ENCODE measurements around the gene RGS11.
"Not testable (repeated sequence)": the region's sequence is repeated elsewhere in the genome, so short reads cannot be mapped to it uniquely, and the experiment has no call there.

Gene RGS11

GRCh38 chr16:279531-279930, 3.8 kb upstream of the RGS11 start:
- DNase-seq, result no peak

GRCh38 chr16:278863-279366, 3.2 kb upstream of the RGS11 start:
- peak; percentile 85 for DNase-seq

GRCh38 chr16:276426-277077, 808 bp upstream of the RGS11 start:
- no peak for DNase-seq

GRCh38 chr16:275041-275641, 603 bp downstream of the RGS11 start:
- peak; percentile 41 for DNase-seq

- DNase-seq, result peak; percentile 70
These were observed 2.0 kb downstream of the RGS11 start for GRCh38 chr16:273547-274421.

GRCh38 chr16:272633-273546, 2.9 kb downstream of the RGS11 start:
- no peak for DNase-seq

- no peak for DNase-seq
These were observed 5.1 kb downstream of the RGS11 start for GRCh38 chr16:270381-271255.

GRCh38 chr16:269061-269796, 6.5 kb downstream of the RGS11 start:
- DNase-seq, result no peak

- DNase-seq, result no peak
These were observed 7.3 kb downstream of the RGS11 start for GRCh38 chr16:268141-269053.

GRCh38 chr16:267562-267961, 8.2 kb downstream of the RGS11 start:
- not testable (repeated sequence) for DNase-seq

GRCh38 chr16:266258-267164, 9.2 kb downstream of the RGS11 start:
- DNase-seq, result no peak

GRCh38 chr16:265711-266110, 10.0 kb downstream of the RGS11 start:
- DNase-seq, result no peak

GRCh38 chr16:265002-265529, 10.7 kb downstream of the RGS11 start:
- no peak for DNase-seq

GRCh38 chr16:264440-264951, 11.2 kb downstream of the RGS11 start:
- no peak for DNase-seq

- DNase-seq, result no peak
These were observed 11.8 kb downstream of the RGS11 start for GRCh38 chr16:263944-264343.

- DNase-seq, result no peak
These were observed 12.5 kb downstream of the RGS11 start for GRCh38 chr16:263182-263774.

GRCh38 chr16:262121-262745, 13.5 kb downstream of the RGS11 start:
- no peak for DNase-seq
